Measurements from ENCODE around the gene SLC23A2.

Gene SLC23A2

DNA sequence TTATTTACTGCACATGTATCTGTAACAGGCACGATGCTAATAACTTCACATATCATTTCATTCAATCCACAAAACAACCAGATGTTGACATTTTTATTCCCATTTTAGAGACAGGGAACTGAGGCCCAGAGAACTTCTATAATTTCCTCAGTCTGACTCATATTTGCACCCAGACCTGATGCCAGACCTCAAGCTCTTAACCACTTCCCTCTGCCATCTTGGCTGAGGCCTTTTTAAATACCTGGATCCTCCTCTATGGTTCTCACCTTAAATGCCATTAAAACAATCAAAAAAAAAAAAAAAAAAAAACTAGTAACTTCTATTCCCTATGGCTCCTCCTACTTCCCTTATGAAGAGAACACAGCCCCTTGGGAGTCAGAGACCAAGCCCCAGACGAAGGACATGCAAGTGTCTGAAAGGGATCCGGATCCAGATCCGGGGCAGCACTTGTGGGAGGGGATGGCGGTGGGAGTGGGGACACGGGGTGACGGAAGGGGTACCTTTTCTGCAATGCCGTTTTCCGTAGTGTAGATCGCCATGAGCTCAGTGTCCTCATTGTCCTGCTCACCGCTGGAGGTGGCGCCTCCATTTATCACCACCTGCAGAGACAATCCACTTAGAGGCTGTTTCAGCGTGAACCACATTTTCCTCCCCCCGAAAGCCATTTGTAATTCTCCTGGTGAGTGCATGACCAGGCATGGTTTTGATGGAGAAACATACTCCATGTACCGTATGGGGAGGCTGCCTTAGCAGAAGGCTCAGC is 88.7 kb downstream of the SLC23A2 start:
- TF ChIP-seq SIN3A (IDR thresholded peaks at IDR 0.05; ENCODE audit: borderline replicate concordance, insufficient read depth, low read length) (no peak), TAF1 (IDR thresholded peaks at IDR 0.05; ENCODE audit: borderline replicate concordance, insufficient read depth, low read length) (no peak), POLR2AphosphoS5 (IDR thresholded peaks at IDR 0.05; ENCODE audit: low read depth, low read length) (no peak), FOXP2 (optimal IDR thresholded peaks at IDR 0.05; ENCODE audit: borderline replicate concordance, extremely low read depth, extremely low read length, insufficient read depth) (no peak)
- TF ChIP-seq, protein P1, sequence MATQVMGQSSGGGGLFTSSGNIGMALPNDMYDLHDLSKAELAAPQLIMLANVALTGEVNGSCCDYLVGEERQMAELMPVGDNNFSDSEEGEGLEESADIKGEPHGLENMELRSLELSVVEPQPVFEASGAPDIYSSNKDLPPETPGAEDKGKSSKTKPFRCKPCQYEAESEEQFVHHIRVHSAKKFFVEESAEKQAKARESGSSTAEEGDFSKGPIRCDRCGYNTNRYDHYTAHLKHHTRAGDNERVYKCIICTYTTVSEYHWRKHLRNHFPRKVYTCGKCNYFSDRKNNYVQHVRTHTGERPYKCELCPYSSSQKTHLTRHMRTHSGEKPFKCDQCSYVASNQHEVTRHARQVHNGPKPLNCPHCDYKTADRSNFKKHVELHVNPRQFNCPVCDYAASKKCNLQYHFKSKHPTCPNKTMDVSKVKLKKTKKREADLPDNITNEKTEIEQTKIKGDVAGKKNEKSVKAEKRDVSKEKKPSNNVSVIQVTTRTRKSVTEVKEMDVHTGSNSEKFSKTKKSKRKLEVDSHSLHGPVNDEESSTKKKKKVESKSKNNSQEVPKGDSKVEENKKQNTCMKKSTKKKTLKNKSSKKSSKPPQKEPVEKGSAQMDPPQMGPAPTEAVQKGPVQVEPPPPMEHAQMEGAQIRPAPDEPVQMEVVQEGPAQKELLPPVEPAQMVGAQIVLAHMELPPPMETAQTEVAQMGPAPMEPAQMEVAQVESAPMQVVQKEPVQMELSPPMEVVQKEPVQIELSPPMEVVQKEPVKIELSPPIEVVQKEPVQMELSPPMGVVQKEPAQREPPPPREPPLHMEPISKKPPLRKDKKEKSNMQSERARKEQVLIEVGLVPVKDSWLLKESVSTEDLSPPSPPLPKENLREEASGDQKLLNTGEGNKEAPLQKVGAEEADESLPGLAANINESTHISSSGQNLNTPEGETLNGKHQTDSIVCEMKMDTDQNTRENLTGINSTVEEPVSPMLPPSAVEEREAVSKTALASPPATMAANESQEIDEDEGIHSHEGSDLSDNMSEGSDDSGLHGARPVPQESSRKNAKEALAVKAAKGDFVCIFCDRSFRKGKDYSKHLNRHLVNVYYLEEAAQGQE (IDR thresholded peaks at IDR 0.05; ENCODE audit: insufficient read depth in 1 of 2, low read depth in 2 of 2, low read length in 2 of 2), result no peak

DNA sequence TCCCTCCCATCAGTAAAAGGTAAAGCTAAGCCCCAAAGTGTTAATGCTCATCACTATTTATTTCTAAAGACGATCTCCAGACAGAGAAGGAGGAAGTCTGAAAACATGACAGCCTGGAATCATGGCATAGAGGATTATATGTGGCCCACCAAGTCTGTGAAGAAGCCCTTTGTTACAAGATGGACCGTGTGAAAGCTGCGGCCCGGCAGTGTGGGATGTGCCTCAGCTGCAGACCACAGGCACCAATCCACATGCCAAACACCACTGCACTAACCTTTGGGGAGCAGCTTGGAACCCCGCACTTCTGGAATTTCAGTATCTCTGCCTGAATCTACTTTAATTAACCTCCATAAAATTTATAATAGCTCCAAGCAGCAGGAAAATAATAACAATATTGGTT is 90.4 kb downstream of the SLC23A2 start:
- TF ChIP-seq SIN3A (IDR thresholded peaks at IDR 0.05; ENCODE audit: borderline replicate concordance, insufficient read depth, low read length) (no peak), FOXP2 (optimal IDR thresholded peaks at IDR 0.05; ENCODE audit: borderline replicate concordance, extremely low read depth, extremely low read length, insufficient read depth) (no peak), TAF1 (IDR thresholded peaks at IDR 0.05; ENCODE audit: borderline replicate concordance, insufficient read depth, low read length) (no peak), POLR2AphosphoS5 (IDR thresholded peaks at IDR 0.05; ENCODE audit: low read depth, low read length) (no peak)
- TF ChIP-seq, protein P1 (IDR thresholded peaks at IDR 0.05; ENCODE audit: insufficient read depth in 1 of 2, low read depth in 2 of 2, low read length in 2 of 2), result no peak

DNA sequence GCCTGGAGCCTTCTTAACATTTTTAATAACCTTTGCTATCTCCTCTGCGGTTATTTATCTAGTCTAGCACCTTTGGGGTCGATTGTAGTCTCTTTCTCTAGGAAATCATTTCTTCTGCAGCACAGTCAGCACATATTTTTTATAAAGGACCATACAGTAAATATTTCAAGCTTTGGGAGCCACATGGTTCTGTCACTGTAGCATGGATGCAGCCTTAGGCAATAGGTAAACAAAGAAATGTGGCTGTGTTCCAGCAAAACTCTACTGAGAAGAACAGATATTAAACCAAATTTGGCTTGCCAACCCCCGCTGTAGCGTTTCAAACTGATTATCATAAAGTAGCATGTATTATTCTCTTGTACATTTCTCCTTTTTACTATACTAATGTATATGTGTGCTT is 95.7 kb downstream of the SLC23A2 start:
- TF ChIP-seq TAF1 (IDR thresholded peaks at IDR 0.05; ENCODE audit: borderline replicate concordance, insufficient read depth, low read length) (no peak), FOXP2 (optimal IDR thresholded peaks at IDR 0.05; ENCODE audit: borderline replicate concordance, extremely low read depth, extremely low read length, insufficient read depth) (no peak), SIN3A (IDR thresholded peaks at IDR 0.05; ENCODE audit: borderline replicate concordance, insufficient read depth, low read length) (no peak), POLR2AphosphoS5 (IDR thresholded peaks at IDR 0.05; ENCODE audit: low read depth, low read length) (no peak)
- TF ChIP-seq, protein P1 (IDR thresholded peaks at IDR 0.05; ENCODE audit: insufficient read depth in 1 of 2, low read depth in 2 of 2, low read length in 2 of 2), result no peak

DNA sequence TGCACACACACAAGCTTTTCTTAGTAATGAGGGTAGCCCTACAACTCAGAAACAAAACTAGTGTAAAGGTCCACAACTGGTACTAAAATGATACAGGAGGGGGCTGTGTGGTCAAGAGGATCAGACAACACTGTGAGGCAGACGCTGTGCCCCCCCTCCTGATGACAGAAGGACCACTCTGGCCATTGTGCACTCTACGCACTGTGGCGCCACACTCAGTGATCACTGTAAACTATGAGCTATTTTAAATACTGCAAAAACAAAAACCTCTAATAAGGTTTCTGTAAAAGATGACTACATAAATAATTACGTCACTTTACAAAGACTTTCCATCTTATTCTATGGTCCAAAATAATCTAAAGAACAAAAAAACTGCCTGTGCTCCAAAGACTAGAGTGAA is 96.1 kb downstream of the SLC23A2 start:
- TF ChIP-seq SIN3A (IDR thresholded peaks at IDR 0.05; ENCODE audit: borderline replicate concordance, insufficient read depth, low read length) (no peak), TAF1 (IDR thresholded peaks at IDR 0.05; ENCODE audit: borderline replicate concordance, insufficient read depth, low read length) (no peak), POLR2AphosphoS5 (IDR thresholded peaks at IDR 0.05; ENCODE audit: low read depth, low read length) (no peak), FOXP2 (optimal IDR thresholded peaks at IDR 0.05; ENCODE audit: borderline replicate concordance, extremely low read depth, extremely low read length, insufficient read depth) (no peak)
- TF ChIP-seq, protein P1 (IDR thresholded peaks at IDR 0.05; ENCODE audit: insufficient read depth in 1 of 2, low read depth in 2 of 2, low read length in 2 of 2), result no peak

Measured in PFSK-1 (cell line).